Astrocyte (in vitro differentiated cells and primary cell): ENCODE measurements around the gene ROR2.

ENCODE experiments used
- EZH2 ChIP-seq: IDR thresholded peaks from 2 replicates; pipeline ENCODE4 v1.6.1; 2012; ENCODE audit warnings: mild to moderate bottlenecking, low read length, inconsistent platforms; ENCODE audit not compliant: insufficient read depth
- TF ChIP-seq, protein P1 (sequence below): IDR thresholded peaks from 2 replicates; pipeline ENCODE4 v1.5.1; 2011; ENCODE audit warnings: low read depth, mild to moderate bottlenecking, inconsistent platforms, low read length, moderate library complexity; ENCODE audit not compliant: insufficient read depth

DNA sequence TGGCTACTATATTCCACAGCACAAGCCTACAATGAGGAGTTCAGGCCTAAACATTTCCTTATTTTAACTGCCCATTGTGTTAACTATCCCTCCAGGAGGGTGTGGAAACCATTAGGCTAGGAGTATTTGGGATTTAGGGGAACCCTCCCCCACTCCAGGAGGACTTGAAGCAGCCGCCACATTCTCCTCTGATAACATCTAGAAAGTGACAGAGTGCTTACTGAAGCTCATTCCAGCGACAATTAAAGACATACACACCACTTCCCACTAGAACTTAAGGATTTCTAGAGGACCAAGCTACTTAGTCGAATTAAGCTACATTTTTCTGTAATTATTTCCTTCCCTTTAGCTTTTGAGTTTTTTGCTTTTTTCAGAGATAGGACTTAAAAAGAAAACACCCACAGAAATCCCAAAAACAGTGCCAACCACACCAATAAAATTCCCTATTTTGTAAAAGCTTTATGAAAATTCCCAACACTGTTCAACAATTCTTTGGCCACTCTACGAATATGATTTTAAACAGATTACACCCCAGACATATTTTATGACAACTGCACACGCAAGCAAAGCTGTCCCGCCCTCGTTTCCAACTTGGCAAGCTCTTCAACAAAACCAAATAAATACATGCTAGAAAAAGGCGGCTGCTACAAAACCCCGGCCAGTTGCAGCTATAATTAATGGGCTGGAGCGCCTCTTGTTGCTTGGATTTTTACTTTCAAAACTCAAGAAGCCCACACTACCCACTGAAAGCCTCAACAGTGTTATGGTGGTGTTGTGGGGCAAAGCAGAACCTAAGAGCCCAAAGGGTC lies 4.5 kb downstream of the ROR2 start:
- TF ChIP-seq, protein P1, sequence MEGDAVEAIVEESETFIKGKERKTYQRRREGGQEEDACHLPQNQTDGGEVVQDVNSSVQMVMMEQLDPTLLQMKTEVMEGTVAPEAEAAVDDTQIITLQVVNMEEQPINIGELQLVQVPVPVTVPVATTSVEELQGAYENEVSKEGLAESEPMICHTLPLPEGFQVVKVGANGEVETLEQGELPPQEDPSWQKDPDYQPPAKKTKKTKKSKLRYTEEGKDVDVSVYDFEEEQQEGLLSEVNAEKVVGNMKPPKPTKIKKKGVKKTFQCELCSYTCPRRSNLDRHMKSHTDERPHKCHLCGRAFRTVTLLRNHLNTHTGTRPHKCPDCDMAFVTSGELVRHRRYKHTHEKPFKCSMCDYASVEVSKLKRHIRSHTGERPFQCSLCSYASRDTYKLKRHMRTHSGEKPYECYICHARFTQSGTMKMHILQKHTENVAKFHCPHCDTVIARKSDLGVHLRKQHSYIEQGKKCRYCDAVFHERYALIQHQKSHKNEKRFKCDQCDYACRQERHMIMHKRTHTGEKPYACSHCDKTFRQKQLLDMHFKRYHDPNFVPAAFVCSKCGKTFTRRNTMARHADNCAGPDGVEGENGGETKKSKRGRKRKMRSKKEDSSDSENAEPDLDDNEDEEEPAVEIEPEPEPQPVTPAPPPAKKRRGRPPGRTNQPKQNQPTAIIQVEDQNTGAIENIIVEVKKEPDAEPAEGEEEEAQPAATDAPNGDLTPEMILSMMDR, result no peak
- no peak for TF ChIP-seq EZH2
